KG1 (cell line): ENCODE measurements around the gene MLXIP.

Experiments
- DNase-seq: peaks from one replicate; lab custom pipeline; 2025; lab: John Stamatoyannopoulos, UW

The MLXIP gene

DNA sequence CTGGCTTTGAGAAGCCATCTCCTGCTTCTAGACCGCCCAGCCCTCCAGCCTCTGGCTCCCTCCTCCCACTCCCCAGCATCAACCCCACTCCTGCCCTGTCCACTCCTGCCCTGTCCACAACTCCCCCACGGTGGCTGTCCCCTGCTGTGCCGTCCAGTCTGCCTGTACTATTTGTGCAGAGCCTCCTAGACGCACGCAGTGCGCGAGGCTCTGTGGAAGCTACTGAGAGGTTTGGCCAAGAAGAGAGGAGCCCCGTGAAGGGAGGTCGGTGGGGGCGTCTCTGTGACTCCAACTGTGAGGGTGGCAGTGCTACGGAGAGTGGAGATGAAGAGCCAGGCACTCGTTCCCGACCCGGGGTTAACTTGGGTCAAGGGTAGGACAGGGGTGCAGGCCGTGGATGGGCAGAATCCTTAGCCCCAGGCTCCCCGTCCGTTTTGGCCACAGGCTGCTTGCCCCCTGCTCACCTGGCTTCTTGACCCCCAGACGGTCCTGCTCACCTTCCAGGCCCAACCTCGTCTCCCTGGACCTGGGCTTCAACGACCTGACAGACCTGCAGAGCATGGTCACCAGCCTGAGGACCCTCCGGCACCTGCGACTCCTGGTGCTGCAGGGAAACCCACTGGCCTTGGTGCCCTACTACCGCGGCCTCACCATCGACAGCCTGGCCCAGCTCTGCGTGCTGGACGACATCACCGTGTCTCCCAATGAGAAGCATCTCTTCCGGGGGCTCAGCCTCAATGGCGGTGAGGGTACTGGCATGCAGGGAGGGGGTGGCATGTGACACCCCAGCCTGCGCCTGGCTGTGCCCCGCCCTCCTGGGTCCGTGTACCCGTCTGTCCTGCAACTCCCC, 111.3 kb downstream of the MLXIP start:
- no peak for DNase-seq

GRCh38 chr12:122190842-122191668, 112.5 kb downstream of the MLXIP start:
- DNase-seq, result peak; percentile 13

DNA sequence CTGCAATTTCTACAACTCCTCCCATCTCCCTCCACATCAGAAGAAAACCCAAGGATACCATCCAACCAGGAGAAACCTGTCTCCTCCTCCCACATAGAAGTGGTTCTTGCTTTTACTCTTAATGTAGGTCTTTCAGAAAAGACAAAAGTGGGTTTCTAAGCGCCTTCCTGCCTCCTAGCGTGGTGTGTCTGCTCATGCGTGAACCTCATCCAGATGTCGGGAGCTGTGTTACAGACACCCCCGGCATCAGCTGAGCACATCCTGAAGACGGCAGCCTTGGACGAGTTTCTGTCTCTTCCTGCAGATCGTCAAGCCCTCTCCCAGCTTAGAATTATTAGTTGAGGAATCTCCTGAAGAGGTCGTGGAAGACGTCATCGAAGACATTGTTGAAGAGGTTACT, 113.9 kb downstream of the MLXIP start:
- no peak for DNase-seq

DNA sequence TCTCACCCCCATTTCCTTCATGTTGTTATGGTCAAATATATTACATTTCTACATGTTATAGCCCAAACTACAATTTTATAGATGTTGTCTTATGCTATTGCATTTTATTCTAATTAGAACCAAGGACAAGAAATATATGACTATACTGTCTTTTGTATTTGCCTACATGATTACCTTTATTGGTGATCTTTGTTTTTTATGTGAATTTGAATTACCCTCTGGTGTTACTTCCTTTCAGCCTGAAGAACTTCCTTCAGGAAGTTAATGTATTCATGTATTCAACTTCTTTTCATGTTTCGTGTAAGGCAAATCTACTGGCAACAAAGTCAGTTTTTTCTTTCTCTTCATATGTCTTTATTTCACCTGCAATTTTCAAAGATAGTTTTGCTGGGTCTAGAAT, 116.2 kb downstream of the MLXIP start:
- no peak for DNase-seq

- DNase-seq, result no peak
Observed at GRCh38 chr12:122195405-122195804, 116.8 kb downstream of the MLXIP start.
